Gastrocnemius medialis (tissue), 4 donors: ENCODE results near the gene ZFP91.

Experiments
- CTCF ChIP-seq, 5 experiments: fragments of 450-650 bp in 3 of 5; fragments of 200-600 bp in 2 of 5; sonication (generic) in 2 of 5; IDR thresholded peaks in 4 of 5; conservative IDR thresholded peaks in 1 of 5; 1 replicate in 4 of 5; 2 replicates in 1 of 5; pipeline ENCODE4 v1.5.1; 2016 to 2019; ENCODE audit warnings: antibody characterized with exemption in 5 of 5, mild to moderate bottlenecking in 3 of 5, moderate library complexity in 3 of 5
- POLR2A ChIP-seq, 2 donors: fragments of 450-650 bp; IDR thresholded peaks; one replicate each; pipeline ENCODE4 v1.6.1; 2017; ENCODE audit warnings: antibody characterized with exemption in 2 of 2, mild to moderate bottlenecking in 2 of 2, moderate library complexity in 2 of 2

GRCh38 chr11:58616594-58616993 lies 37.7 kb downstream of the ZFP91 start:
- TF ChIP-seq CTCF (IDR thresholded peaks at IDR 0.05 in 4 of 5, conservative IDR thresholded peaks at IDR 0.05 in 1 of 5) (no peak), POLR2A (IDR thresholded peaks at IDR 0.05) (no peak)
